ENCODE data around the gene EIPR1.

EIPR1 gene

DNA sequence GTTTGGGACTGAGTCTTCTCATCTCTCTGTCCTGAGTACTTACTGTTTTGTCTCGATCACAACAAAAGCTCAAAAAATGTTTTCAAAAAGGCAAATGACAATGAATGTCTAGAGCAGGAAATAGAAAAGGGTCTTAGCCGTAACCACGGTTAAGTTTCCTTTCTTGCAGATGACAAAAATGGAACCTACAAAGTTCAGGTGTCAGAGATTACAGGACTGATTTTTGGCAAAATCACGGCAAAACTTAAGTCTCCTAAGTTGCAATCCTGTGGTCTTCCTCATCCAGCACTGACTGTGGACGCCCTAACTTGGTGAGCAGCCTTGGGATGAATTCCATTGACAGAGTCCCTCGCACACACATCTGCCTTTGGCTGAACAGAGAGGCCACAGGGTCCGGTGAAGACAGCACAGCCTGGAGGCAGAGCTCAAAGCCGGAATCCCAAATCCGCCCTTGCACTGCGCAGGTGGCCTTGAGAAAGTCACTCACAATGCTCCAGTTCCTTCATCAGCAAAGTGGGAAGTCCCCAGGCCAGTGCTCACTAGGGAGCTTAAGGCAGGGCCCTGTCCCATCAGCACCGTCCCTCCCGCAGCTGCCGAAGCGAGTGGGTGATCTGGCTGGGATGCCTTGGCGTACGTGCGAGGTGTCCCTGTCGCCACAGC is 55.2 kb downstream of the EIPR1 start:
- no peak for DNase-seq

- no peak for DNase-seq
These were observed 55.8 kb downstream of the EIPR1 start for GRCh38 chr2:3321825-3322224.

- DNase-seq, result no peak
These were observed 56.6 kb downstream of the EIPR1 start for GRCh38 chr2:3320910-3321605.

DNA sequence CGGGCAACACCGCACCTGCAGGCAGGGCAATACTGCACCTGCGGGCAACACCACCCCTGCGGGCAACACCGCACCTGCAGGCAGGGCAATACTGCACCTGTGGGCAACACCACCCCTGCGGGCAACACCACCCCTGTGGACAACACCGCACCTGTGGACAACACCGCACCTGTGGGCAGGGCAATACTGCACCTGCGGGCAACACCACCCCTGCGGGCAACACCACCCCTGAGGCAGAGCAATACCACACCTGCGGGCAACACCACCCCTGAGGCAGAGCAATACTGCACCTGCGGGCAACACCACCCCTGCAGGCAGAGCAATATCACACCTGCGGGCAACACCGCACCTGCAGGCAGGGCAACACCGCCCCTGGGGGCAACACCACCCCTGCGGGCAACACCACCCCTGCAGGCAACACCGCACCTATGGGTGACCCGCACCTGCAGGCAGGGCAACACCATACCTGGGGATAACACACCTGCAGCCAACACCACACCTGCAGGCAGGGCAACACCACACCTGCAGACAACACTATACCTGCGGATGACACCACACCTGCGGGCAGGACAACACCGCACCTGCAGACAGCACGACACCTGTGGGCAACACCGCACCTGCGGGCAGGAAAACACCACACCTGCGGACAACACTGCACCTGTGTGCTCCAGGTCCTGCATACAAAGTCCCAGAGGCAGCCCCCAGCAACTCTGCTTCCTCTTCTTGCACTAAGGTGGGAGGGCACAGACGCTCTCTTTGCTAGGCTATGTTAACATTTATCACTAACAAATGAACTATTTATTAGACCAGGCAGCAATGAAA is 57.7 kb downstream of the EIPR1 start:
- DNase-seq, result no peak

DNA sequence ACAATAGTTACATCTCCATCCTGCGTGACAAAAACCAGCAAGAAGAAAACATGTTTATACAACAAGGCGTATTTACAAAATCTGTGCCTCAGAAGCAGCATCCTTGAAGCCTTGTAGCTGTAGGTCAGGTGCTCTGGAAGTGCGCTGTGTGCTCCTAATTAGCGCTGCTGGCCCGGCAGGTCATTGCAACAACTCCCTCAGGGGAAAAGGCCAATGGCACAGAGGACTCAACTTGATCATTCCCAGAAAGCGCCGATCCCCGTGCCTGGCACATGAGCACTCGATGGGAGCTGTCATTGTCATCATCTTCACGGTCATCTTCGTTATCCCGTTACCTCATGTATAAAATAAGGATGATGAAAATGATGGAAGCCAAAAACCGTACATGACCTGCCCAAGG is 58.5 kb downstream of the EIPR1 start:
- DNase-seq, result no peak

GRCh38 chr2:3317871-3318590 is 59.6 kb downstream of the EIPR1 start:
- DNase-seq, result no peak

- no peak for DNase-seq
These were observed 60.3 kb downstream of the EIPR1 start for GRCh38 chr2:3317277-3317685.

DNA sequence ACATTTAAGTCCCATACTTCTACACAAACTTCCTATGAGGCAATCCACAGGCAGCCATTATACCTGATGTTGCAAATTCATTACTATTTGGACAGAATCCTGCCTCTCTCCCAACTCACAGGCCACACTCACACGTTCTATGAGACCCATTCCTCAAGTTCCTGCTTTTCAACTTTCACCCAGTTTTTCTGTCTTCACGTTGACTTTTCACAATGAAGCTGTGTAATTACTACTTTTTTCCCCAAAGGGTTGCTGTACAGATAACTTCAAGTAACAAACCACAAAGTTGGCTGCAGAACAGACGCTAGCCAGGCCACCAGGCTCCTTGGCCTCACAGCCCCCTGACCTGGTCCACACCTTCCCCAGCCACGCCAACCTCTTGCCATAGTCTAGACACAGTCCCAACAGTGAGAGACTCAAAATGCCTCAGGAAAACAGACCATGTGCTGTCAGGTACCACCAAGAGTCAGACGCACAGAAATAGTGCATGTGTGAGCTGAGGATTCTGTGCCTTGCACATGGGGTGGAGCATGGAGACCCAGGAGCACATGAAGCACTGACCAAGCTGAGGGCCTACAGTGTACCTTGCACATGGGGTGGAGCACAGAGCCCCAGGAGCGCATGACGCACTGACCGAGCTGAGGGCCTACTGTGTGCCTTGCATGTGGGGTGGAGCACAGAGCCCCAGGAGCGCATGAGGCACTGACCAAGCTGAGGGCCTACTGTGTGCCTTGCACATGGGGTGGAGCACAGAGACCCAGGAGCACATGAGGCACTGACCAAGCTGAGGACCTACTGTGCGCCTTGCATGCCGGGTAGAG is 61.0 kb downstream of the EIPR1 start:
- DNase-seq, result peak; percentile 28

GRCh38 chr2:3314626-3315025 is 63.0 kb downstream of the EIPR1 start:
- DNase-seq, result no peak

GRCh38 chr2:3313781-3314375 is 63.7 kb downstream of the EIPR1 start:
- no peak for DNase-seq

GRCh38 chr2:3312576-3313345 is 64.9 kb downstream of the EIPR1 start:
- DNase-seq, result no peak

- no peak for DNase-seq
These were observed 66.0 kb downstream of the EIPR1 start for GRCh38 chr2:3311601-3312000.

GRCh38 chr2:3309496-3310355 is 67.9 kb downstream of the EIPR1 start:
- no peak for DNase-seq

- DNase-seq, result no peak
These were observed 69.7 kb downstream of the EIPR1 start for GRCh38 chr2:3307901-3308300.

DNA sequence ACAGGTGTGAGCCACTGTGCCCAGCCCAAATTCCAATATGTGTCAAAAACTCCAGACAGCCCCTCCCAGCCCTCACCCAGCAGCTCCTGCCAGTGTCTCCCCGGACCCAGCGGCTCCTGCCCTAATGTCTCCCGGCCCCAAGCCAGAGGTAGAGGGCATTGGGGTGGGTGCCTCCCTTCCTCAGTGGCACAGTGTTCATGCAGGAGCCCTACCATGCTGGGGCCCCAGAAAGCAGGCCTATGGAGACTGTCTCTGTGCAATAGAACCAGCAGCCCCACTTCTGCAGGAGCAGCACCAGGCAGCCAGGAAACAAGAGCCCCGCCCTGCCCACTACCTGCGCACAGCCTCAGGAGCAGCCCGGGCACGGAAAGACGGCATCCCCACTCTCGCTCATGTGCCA is 70.4 kb downstream of the EIPR1 start:
- no peak for DNase-seq

GRCh38 chr2:3305952-3306351 is 71.7 kb downstream of the EIPR1 start:
- no peak for DNase-seq

DNA sequence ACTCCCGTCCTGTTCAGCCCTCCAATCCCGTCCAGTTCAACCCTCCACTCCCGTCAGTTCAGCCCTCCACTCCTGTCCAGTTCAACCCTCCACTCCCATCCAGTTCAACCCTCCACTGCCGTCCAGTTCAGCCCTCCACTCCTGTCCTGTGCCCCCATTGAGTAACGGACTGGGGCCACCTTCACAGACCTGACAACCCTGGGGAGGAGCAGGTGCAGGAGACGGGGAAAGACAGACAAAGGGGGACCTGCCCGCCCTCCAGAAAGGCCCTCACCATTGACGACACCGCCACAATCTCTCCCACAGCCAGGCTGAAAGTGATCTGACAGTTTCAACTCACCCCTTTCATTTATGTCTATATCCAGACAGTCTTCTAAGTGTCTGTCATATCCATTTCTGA is 72.2 kb downstream of the EIPR1 start:
- DNase-seq, result no peak

- peak; percentile 86 for DNase-seq
These were observed 73.8 kb downstream of the EIPR1 start for GRCh38 chr2:3303583-3304406.
